GM21367 (cell line): ENCODE results near the gene GADD45GIP1.
"Not testable (repeated sequence)": the region's sequence is repeated elsewhere in the genome, so short reads cannot be mapped to it uniquely, and the experiment has no call there.

ENCODE experiments used
- ATAC-seq: cut with Tn5 transposase; IDR thresholded peaks from one replicate; pipeline ENCODE4 v1.9.1; 2021; ENCODE audit not compliant: unreplicated experiment

Gene GADD45GIP1

DNA sequence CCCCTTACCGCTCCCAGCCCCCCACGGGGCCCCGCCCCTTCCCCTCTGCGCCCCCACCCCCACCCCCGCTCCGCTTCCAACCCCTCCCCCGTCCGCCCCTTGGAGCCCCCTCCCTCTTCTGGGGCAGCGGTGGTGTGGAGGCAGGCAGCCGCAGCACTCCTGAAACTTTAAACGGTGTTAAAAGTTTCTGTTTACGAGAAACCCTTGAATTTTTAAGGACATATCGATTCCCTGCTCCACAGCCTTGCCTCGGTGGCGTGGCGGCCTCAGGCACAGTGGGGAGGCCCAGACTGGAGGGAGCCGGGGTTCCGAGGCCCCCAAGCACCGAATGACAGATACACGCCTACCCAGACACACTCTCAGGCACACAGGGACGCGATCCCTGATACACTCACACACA, 33.4 kb upstream of the GADD45GIP1 start:
- ATAC-seq, result no peak

GRCh38 chr19:12987781-12988180, 30.8 kb upstream of the GADD45GIP1 start:
- no peak for ATAC-seq

DNA sequence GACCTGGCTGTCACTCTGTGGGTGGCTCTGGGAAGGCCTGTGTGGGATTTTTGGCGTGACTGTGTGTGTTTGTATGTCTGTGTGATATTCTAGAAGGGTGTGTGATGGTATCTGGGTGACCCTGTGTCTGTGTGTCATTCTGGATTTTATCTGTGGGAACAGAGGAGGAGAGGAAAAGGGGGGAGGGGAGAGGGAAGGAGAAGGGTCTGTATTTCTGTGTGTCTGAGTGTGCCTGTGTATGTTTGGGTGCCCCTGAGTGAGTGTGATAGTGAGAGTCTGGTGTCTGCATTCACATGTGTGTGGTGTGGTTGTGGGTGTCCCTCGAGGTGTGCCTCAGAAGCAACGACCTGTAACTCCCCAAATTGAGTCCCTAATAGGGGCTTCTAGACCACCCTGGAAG, 30.2 kb upstream of the GADD45GIP1 start:
- no peak for ATAC-seq

GRCh38 chr19:12986726-12987125, 29.7 kb upstream of the GADD45GIP1 start:
- no peak for ATAC-seq

DNA sequence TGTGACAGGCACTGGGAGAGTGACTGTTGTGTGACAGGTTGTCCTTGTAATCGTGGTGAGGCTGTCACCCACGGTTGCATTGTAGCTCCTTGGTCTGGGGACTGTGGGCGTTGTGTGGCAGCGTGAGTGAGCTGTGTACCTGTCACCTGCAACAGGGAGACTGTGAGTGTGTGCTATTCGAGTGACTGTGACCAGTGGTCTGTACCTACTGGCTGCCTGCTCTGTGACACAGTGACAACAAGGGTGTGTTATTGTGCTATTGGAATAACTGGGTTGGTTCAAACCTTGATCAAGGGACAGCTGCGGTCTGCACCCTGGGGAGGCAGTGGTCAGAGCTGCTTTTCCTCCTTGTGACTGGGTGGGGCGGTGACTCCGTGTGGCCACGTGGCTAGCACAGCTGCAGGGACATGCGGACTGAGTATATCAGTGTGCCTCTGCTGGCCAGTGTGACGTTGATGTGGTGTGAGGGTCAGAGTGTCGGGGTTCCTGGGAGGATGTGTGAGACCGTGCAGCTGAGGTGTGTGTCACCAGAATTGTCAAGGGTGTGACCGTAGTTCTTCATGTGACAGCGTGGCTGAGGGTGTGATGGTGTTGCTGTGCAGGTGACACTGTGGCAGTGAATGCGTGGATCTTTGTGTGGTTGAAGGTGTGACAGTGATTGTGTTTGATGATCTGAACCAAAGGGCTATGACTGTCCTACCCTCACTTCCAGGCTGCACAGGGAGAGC, 28.2 kb upstream of the GADD45GIP1 start:
- no peak for ATAC-seq

DNA sequence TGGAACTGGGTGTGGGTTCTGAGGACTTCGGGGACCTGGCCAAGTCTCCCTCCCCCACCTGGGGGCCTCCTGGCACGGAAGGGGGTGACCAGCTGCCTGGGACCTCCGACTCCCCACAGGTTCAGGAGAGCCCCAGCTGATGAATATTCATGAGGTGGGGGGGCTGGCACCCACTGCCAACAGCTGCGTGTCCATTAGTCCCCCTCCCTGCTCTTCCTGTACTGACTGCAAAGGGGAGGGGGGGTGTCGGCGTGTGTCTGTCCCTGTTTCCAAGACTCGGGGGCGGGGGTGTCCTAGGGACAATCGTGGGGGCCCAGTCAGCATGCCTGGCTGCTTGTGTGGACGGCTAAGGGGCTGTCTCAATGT, 27.6 kb upstream of the GADD45GIP1 start:
- ATAC-seq, result no peak

DNA sequence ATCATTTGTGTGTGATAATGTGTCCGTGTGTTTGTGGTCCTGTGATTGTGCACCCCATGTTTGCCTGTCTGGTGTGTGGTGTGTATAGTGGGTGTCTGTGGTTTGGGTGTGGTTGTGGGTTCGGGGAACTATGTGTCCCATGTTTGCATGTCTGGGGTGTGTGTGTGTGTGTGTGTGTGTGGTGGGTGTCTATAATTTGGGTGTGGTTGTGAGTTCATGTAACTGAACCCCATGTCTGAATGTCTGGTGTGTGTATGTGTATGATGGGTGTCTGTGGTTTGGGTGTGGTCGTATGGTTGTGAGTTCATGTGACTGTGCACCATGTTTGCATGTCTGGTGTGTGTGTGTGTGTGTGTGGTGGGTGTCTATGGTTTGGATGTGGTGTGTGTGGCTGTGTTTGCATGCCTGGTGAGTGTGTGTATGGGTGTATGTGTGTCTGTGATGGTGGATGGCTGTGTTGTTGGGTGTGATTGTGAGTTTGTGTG, 27.2 kb upstream of the GADD45GIP1 start:
- no peak for ATAC-seq

DNA sequence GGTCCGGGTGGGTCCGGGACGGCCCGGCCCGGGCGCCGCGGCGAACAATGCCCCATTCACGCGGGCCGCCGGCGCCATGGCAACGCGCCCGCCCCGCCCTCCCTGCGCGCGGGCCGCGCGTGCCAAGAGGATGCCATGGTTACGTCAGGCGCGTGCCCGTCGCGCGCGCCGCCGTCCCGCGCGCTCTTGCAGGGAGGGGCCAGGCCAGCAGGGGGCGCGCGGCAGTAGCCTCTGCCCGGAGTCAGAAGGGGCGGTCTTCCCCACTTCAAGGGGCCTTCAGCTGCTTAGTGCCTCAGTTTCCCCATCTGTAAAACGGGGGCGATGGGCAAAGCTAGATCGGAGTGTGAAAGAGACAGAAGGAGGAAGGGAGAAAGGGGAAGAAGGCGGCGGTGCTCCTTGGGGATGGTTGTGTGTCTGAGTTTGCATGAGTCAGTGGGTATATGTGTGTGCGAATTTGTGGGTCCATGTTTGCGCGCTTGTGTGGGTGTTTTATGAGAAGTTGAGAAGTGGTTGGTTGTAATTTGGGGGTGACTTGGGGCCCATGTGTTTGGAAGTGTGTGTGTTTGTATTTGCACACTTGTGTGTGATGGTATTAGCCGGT, 26.6 kb upstream of the GADD45GIP1 start:
- no peak for ATAC-seq

DNA sequence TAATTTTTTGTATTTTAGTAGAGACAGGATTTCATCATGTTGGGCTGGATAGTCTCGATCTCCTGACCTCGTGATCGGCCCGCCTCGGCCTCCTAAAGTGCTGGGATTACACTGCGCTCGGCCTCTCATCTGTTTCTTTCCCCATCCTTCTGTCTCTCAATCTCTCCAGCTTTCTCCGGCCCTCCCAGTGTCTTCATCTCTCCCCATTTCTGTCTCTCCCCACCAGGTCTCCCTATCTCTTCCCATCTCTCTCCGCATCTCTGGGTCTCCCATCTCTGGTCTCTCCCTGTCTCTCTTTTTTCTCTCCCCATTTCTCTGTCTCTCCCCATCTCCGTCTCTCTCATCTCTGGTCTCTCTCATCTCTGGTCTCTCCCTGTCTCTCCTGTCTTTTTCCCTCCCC, 26.1 kb upstream of the GADD45GIP1 start:
- no peak for ATAC-seq

GRCh38 chr19:12982648-12983047, 25.6 kb upstream of the GADD45GIP1 start:
- no peak for ATAC-seq

DNA sequence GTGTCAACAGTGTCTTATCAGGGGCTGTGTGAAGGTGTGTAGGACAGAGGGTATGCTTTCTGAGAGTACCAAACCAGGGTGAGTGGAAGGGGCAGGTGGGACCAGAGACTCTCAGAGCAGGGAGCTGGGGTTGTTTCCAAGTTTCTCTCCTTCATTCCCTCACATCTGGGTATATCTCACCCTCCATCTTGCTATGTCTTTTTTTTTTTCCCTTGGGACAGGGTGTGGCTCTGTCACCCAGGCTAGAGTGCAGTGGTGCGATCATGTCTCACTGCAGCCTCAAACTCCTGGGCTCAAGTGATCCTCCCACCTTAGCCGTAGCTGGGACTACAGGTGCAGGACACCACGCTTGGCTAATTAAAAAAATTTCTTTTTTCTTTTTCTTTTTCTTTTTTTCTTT, 23.0 kb upstream of the GADD45GIP1 start:
- no peak for ATAC-seq

- not testable (repeated sequence) for ATAC-seq
Measured at GRCh38 chr19:12976109-12976508, 19.1 kb upstream of the GADD45GIP1 start.

- ATAC-seq, result no peak
Measured at GRCh38 chr19:12975221-12975741, 18.3 kb upstream of the GADD45GIP1 start.

DNA sequence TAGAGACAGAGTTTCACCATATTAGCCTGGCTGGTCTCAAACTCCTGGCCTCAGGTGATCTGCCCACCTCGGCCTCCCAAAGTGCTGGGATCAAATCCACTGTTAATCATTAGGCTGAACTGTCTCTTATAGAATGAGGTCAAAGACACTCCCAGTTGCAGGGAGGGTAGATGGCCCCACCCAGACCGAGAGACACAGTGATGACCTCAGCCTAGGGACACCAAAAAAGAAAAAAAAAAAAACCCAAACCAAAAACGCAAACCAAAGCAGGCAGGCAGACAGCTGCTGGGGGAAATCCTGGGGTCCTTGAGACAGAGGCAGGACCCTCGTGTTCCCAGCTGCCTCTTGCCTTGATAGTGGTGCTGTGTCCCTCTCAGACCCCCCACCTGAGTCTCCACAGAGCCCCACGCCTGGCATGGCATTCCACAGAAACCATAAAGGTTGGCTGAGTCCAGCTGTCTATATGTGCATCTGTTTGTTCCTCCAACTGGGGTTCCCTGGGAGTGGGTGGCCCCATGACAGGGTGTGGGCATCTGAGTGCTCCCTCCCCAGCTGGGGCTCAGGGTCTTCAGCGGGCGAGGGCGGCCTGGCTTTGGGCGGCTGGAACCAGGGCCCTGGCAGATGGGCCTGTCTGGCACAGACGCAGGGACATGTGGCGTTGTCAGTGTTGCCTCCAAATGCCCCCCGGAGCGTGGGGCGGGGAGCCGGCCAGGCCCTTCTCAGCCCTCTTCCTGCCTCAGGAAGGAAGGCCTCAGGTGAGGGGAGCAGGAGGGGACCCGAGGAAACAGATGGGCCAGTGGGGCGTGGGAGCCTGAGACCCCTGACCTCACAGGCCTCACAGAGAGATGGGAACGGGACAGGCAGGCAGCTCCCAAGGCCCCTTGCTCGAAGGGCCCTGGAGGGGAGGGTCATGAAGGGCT, 17.5 kb upstream of the GADD45GIP1 start:
- no peak for ATAC-seq

DNA sequence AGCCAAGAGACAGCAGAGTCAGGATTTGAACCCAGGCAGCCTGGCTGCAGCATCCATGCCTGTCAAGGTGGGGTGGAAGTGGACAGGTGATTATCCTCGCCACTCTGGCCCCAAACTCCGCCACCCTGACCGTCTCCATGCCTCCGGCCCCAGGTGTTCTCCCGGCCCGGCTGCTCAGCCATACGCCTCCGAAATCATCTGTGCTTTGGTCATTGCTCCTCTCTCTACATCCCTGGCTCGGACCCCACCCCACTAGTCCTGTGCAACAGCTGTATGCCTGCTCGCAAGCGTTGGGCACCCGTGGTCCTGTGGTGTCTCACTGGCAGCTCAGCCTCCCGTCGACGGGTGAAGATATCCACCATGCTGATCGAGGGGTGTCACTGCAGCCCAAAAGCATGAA, 16.2 kb upstream of the GADD45GIP1 start:
- no peak for ATAC-seq

DNA sequence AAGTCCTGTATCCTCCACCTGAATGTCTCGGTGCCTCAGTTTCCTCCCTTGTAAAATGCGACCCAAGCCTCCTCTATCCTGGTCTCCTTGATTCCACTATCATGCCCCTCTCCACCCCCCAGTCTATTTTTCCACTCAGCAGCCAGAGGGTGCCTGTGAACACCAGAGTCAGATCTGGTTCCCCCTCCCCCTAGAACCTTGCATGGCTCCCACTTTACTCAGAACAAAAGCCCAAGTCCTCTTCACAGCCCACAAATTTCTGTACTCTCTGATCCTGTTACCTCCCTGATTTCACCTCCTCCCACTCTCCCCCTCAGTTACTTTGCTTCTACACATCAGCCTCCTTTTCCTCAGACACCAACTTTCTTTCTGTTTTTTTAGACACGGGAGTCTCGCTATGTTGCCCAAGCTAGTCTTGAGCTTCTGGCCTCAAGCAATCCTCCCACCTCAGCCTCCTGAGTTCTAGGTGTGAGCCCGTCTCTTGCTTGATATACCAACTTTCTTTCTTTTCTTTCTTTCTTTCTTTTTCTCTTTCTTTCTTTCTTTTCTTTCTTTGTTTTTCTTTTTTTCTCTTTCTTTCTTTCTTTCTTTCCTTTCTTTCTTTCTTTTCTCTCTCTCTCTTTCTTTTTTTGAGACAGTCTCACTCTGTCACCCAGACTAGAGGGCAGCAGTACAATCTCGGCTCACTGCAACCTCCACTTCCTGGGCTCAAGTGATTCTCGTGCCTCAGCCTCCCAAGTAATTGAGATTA, 13.2 kb upstream of the GADD45GIP1 start:
- ATAC-seq, result no peak

- ATAC-seq, result no peak
Measured at GRCh38 chr19:12969292-12969988, 12.4 kb upstream of the GADD45GIP1 start, which contains the start of gene DAND5. DAND5 (plus strand) TSS chr19:12969576; CDS start chr19:12969661, 85 bp downstream.

- no peak for ATAC-seq
Measured at GRCh38 chr19:12967907-12968306, 10.9 kb upstream of the GADD45GIP1 start.

DNA sequence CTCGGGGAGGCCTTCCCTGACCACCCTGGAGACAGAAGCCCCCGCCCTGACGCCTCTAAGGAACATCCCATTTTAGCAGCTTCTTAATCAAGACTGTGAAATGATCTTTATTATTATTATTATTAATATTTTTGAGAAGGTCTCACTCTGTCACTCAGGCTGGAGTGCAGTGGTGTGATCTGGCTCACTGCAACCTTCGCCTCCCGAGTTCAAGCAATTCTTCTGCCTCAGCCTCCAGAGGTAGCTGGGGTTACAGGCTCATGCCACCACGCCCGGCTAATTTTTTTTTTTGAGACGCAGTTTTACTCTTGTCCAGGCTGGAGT, 8.8 kb upstream of the GADD45GIP1 start:
- no peak for ATAC-seq
